ENCODE results near the gene TRNT1.

GRCh38 chr3:3087716-3088465, 38.8 kb upstream of the TRNT1 start:
- TF ChIP-seq CTCF (IDR thresholded peaks at IDR 0.05; ENCODE audit: poor library complexity, severe bottlenecking), result no peak
- TF ChIP-seq POLR2AphosphoS5 (IDR thresholded peaks at IDR 0.05), result no peak
- no peak for TF ChIP-seq RAD21 (conservative IDR thresholded peaks at IDR 0.05)
- TF ChIP-seq REST (IDR thresholded peaks at IDR 0.05; ENCODE audit: borderline replicate concordance), result no peak
- no peak for TF ChIP-seq EZH2 (IDR thresholded peaks at IDR 0.05; ENCODE audit: borderline replicate concordance, insufficient read depth, low read length, poor library complexity, severe bottlenecking)
- TF ChIP-seq EP300 (conservative IDR thresholded peaks at IDR 0.05; ENCODE audit: poor library complexity, severe bottlenecking), result no peak
- no peak for TF ChIP-seq TAF1 (IDR thresholded peaks at IDR 0.05; ENCODE audit: low read depth)
- TF ChIP-seq SMC3 (conservative IDR thresholded peaks at IDR 0.05; ENCODE audit: poor library complexity), result no peak
- TF ChIP-seq MXI1 (conservative IDR thresholded peaks at IDR 0.05; ENCODE audit: poor library complexity, severe bottlenecking), result no peak

Data from neural cell (in vitro differentiated cells).